PC-3 (cell line): Measurements from ENCODE around the gene ANKZF1.

Experiments
- CTCF ChIP-seq: fragments of 300-600 bp; sonication (generic); conservative IDR thresholded peaks from 2 replicates; pipeline ENCODE4 v1.5.1; 2017; ENCODE audit warnings: antibody characterized with exemption, low read depth, mild to moderate bottlenecking, low read length
- EZH2 ChIP-seq: fragments of 300-600 bp; sonication (generic); IDR thresholded peaks from one replicate; pipeline ENCODE4 v1.6.1; 2017; ENCODE audit warnings: antibody characterized with exemption, mild to moderate bottlenecking, low read length; ENCODE audit not compliant: unreplicated experiment
- EZH2phosphoT487 ChIP-seq: fragments of 300-600 bp; sonication (generic); IDR thresholded peaks from 2 replicates; pipeline ENCODE4 v1.6.1; 2018; ENCODE audit warnings: mild to moderate bottlenecking, antibody characterized with exemption, low read length, borderline replicate concordance

- TF ChIP-seq EZH2 (no peak), CTCF (no peak), EZH2phosphoT487 (no peak)
Measured at GRCh38 chr2:219228911-219229304, 698 bp upstream of the ANKZF1 start.
